Ascending aorta (tissue), 2 donors: ENCODE data around the gene ATP11C. TPM values are rescaled to one million over a fixed set of nuclear protein-coding genes. Genes with fewer than 3 reads are reported as not detected.

Source experiments
- DNase-seq, 2 donors: peaks; one replicate each; pipeline ENCODE4 v3.0.0-alpha.2; 2019; ENCODE audit warnings: low spot score in 2 of 2
- H3K27ac ChIP-seq, 2 donors: fragments of 200-600 bp; sonication (generic); one replicate each; pipeline ENCODE4 v1.5.1; 2016 to 2017; ENCODE audit warnings: mild to moderate bottlenecking in 1 of 2
- H3K27me3 ChIP-seq: fragments of 200-600 bp; sonication (generic); one replicate; pipeline ENCODE4 v1.5.1; 2017
- H3K36me3 ChIP-seq, 2 donors: fragments of 200-600 bp; sonication (generic); one replicate each; pipeline ENCODE4 v1.5.1; 2016
- H3K4me1 ChIP-seq, 2 donors: fragments of 200-600 bp; sonication (generic); one replicate each; pipeline ENCODE4 v1.5.1; 2016 to 2017; ENCODE audit warnings: mild to moderate bottlenecking in 1 of 2
- H3K4me3 ChIP-seq, 2 donors: fragments of 200-600 bp; sonication (generic); one replicate each; pipeline ENCODE4 v1.5.1; 2016 to 2017; ENCODE audit warnings: mild to moderate bottlenecking in 1 of 2
- H3K9me3 ChIP-seq, 2 donors: fragments of 200-600 bp; sonication (generic); one replicate each; pipeline ENCODE4 v1.5.1; 2016
- intact Hi-C: fragments of 100-400 bp; cut with DNase I; formaldehyde crosslinking; loops from one replicate; pipeline ENCODE4 v1.15.1; 2023
- total RNA-seq: library from RNA; depleted of rRNA; stranded (reverse); fragments of >200 nt; gene quantifications from one replicate; pipeline ENCODE4 v1.1.0, GENCODE V29; 2016
- TF ChIP-seq, protein P1 (sequence below), 3 experiments: fragments of 200-600 bp in 2 of 3; fragments of 450-650 bp in 1 of 3; sonication (generic) in 2 of 3; IDR thresholded peaks; one replicate each; pipeline ENCODE4 v1.5.1; 2016 to 2019; ENCODE audit warnings: antibody characterized with exemption in 3 of 3, mild to moderate bottlenecking in 1 of 3, moderate library complexity in 1 of 3

Gene ATP11C
- total RNA-seq, 1 donor from 2014 or later: 16.4 TPM

GRCh38 chrX:139759637-139760036, 173.2 kb downstream of the ATP11C start:
- H3K9me3 ChIP-seq: peaks cover 4 to 7% of the 10 kb centered on the region in 2 donors
- H3K27me3 ChIP-seq: no peaks in the 10 kb centered on the region
- no peaks in the 10 kb centered on the region for H3K36me3 ChIP-seq

GRCh38 chrX:139758809-139759208, 174.0 kb downstream of the ATP11C start:
- no peak for DNase-seq
- intact Hi-C loops: no loop called here
- H3K36me3 ChIP-seq: no peaks in the 10 kb centered on the region
- no peaks in the 10 kb centered on the region for H3K27me3 ChIP-seq
- H3K27ac ChIP-seq: no peak overlapping the region
- TF ChIP-seq, protein P1, sequence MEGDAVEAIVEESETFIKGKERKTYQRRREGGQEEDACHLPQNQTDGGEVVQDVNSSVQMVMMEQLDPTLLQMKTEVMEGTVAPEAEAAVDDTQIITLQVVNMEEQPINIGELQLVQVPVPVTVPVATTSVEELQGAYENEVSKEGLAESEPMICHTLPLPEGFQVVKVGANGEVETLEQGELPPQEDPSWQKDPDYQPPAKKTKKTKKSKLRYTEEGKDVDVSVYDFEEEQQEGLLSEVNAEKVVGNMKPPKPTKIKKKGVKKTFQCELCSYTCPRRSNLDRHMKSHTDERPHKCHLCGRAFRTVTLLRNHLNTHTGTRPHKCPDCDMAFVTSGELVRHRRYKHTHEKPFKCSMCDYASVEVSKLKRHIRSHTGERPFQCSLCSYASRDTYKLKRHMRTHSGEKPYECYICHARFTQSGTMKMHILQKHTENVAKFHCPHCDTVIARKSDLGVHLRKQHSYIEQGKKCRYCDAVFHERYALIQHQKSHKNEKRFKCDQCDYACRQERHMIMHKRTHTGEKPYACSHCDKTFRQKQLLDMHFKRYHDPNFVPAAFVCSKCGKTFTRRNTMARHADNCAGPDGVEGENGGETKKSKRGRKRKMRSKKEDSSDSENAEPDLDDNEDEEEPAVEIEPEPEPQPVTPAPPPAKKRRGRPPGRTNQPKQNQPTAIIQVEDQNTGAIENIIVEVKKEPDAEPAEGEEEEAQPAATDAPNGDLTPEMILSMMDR (IDR thresholded peaks at IDR 0.05): no peak
- peaks cover 9 to 14% of the 10 kb centered on the region in 2 donors for H3K9me3 ChIP-seq
- H3K4me1 ChIP-seq: no peaks in the 10 kb centered on the region
- H3K4me3 ChIP-seq: no peak overlapping the region

More at GRCh38 chrX:139759637-139760036, 173.2 kb downstream of the ATP11C start:
- Histone ChIP-seq H3K27ac (no peak overlapping the region), H3K4me3 (no peak overlapping the region), H3K4me1 (no peaks in the 10 kb centered on the region)
- TF ChIP-seq, protein P1 (IDR thresholded peaks at IDR 0.05): peak in 2 of 3 experiments; percentile 6 to 23
- intact Hi-C loops: loop anchor here (5.0 kb wide), 1 partner anchor 173 kb away; the partner anchor contains the start of gene ATP11C
- DNase-seq: no peak

- no peak overlapping the region for H3K4me3 ChIP-seq
- intact Hi-C loops: no loop called here
- peaks cover 9 to 19% of the 10 kb centered on the region in 2 donors for H3K9me3 ChIP-seq
- H3K4me1 ChIP-seq: no peaks in the 10 kb centered on the region
- H3K27ac ChIP-seq: no peak overlapping the region
- H3K36me3 ChIP-seq: no peaks in the 10 kb centered on the region
- H3K27me3 ChIP-seq: no peaks in the 10 kb centered on the region
- TF ChIP-seq, protein P1 (IDR thresholded peaks at IDR 0.05): no peak
- DNase-seq: no peak
Measured at GRCh38 chrX:139758250-139758649, 174.6 kb downstream of the ATP11C start.

- TF ChIP-seq, protein P1 (IDR thresholded peaks at IDR 0.05): no peak
- peaks cover 9 to 19% of the 10 kb centered on the region in 2 donors for H3K9me3 ChIP-seq
- intact Hi-C loops: no loop called here
- H3K4me1 ChIP-seq: no peaks in the 10 kb centered on the region
- H3K27me3 ChIP-seq: no peaks in the 10 kb centered on the region
- DNase-seq: no peak
- H3K4me3 ChIP-seq: no peak overlapping the region
- H3K27ac ChIP-seq: no peak overlapping the region
- H3K36me3 ChIP-seq: peaks cover 0 to 4% of the 10 kb centered on the region in 2 donors
Measured at GRCh38 chrX:139751053-139751452, 181.8 kb downstream of the ATP11C start.

GRCh38 chrX:139750390-139750789, 182.5 kb downstream of the ATP11C start:
- intact Hi-C loops: no loop called here
- H3K27ac ChIP-seq: no peak overlapping the region
- DNase-seq: no peak
- TF ChIP-seq, protein P1 (IDR thresholded peaks at IDR 0.05): no peak
- H3K9me3 ChIP-seq: peaks cover 9 to 19% of the 10 kb centered on the region in 2 donors
- peaks cover 0 to 4% of the 10 kb centered on the region in 2 donors for H3K36me3 ChIP-seq
- no peak overlapping the region for H3K4me3 ChIP-seq
- no peaks in the 10 kb centered on the region for H3K4me1 ChIP-seq
- no peaks in the 10 kb centered on the region for H3K27me3 ChIP-seq

GRCh38 chrX:139739138-139739537, 193.7 kb downstream of the ATP11C start:
- Histone ChIP-seq H3K27me3 (no peaks in the 10 kb centered on the region), H3K4me1 (no peaks in the 10 kb centered on the region), H3K36me3 (no peaks in the 10 kb centered on the region), H3K9me3 (no peaks in the 10 kb centered on the region), H3K4me3 (no peak overlapping the region), H3K27ac (no peak overlapping the region)
- DNase-seq: no peak
- intact Hi-C loops: loop anchor here (1.0 kb wide), 1 partner anchor 193 kb away; no protein-coding TSS in a partner anchor
- TF ChIP-seq, protein P1 (IDR thresholded peaks at IDR 0.05): no peak
